ENCODE data around the gene KRT7.

DNA sequence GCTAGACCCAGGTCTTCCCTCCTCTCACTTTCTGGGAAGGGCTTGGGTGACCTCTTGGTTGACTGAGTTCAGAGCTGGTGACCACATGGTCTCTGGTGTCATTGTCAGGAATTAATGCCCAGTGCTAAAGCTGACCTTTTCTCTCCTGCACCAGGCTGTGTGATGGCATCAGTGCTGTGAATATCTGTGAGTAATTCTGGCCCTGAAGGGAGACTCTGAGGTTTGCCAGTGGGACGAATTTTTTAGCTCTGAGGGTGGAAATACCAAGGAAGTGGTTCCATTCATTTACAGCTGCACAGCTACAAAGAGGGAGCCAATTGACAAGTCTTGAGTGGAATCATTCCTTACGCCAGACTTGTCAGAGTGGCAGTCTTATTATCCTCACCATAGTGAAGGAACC, 35.2 kb downstream of the KRT7 start:
- TF ChIP-seq, protein P1, sequence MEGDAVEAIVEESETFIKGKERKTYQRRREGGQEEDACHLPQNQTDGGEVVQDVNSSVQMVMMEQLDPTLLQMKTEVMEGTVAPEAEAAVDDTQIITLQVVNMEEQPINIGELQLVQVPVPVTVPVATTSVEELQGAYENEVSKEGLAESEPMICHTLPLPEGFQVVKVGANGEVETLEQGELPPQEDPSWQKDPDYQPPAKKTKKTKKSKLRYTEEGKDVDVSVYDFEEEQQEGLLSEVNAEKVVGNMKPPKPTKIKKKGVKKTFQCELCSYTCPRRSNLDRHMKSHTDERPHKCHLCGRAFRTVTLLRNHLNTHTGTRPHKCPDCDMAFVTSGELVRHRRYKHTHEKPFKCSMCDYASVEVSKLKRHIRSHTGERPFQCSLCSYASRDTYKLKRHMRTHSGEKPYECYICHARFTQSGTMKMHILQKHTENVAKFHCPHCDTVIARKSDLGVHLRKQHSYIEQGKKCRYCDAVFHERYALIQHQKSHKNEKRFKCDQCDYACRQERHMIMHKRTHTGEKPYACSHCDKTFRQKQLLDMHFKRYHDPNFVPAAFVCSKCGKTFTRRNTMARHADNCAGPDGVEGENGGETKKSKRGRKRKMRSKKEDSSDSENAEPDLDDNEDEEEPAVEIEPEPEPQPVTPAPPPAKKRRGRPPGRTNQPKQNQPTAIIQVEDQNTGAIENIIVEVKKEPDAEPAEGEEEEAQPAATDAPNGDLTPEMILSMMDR (IDR thresholded peaks at IDR 0.05; ENCODE audit: low read length) = no peak
- no peak for TF ChIP-seq EZH2 (IDR thresholded peaks at IDR 0.05; ENCODE audit: borderline replicate concordance, low read length)

Measured in OCI-LY1 (cell line).